NCI-H446 (cell line): ENCODE measurements around the gene HOXA7.

Source experiments
- DNase-seq, 2 experiments: peaks; one replicate each; lab custom pipeline; 2025; lab: John Stamatoyannopoulos, UW

HOXA7 gene

DNA sequence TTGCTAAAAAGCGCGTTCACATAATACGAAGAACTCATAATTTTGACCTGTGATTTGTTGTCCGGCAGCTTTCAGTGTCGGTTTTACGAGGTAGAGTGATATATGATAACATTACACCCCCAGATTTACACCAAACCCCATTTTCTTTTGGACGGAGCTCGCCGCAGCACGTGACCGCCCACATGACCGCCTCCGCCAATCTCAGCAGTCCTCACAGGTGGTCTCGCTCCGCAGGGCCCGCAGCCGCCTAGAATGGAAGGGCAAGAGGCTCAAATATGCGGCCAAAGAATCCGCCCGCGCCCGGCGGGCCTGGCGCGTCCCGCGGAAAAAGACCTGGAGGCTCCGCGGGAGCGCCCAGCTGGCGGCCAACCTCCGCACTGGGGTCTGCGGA is at the start of gene HOXA7:
Gene HOXA7 (minus strand): TSS at position 168 of the 391 bp plus-strand sequence. CDS start 130 bp downstream, at position 38.
- DNase-seq, result peak; percentile 45 to 75

DNA sequence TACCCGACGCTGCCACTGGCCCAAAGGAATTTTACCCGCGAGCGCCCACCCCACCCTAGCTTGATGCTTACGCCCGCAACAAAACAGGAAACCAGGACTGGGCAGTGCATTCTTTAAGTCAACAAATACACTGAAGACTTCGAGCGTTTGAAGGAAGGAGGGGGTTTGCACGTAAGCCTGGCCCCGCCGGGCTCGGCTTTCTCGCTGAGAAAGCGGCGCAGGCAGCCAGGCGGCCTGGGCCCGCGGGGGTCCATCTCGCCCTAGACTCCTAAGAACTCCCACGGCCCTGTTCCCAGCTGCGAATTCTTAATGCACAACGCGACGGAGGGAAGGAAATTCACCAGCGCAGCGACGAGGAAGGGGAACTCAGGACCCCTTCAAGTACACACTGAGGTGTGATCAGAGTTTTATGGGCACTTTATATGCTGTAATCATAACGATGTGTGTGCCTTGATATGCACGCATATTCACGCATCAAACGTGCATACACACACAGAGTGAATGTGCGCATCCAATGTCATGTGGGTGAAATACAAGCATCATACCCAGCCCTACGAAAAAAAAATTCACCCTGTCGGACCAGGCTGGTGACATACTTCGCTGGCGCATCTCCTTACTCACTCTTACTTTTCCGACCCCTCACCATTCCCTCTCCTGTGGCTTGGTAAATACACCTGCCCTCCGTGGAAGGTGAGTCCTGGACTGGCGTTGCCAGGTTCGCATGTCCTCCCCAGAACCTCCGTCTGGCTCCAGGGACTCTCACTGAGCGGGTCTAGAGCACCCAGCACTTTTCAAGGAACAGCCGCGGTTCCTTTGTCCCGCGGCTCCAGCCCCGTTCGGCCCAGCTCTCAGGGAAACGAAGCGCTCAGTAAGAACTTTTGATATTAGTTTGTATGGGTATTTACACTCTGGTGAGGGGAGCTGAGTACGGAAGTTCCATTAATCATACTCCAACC is 49.1 kb upstream of the HOXA7 start:
- no peak for DNase-seq

DNA sequence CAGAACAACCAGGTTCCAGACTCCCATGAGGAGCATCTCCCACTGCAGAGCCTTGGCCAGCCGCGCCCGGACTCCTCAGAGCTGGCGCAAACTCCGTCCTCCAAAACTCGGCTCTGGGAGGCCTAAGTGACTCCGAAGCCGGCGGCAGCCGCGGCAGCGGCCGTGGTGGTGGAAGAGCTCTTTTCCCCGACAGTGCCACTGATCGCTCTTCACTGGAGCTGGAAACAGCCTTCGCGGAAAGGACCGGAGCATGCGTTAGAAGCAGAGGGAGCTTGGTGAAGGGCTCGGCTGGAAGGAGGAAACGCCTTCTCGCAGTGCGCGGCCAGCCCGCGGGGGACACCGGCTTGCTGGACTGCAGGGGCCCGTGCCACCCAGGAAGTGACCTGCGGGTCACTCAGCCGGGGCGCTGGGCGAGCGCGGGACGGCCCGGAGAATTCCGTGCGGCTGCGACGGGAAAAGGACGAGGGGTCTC is 48.4 kb upstream of the HOXA7 start:
- no peak for DNase-seq

DNA sequence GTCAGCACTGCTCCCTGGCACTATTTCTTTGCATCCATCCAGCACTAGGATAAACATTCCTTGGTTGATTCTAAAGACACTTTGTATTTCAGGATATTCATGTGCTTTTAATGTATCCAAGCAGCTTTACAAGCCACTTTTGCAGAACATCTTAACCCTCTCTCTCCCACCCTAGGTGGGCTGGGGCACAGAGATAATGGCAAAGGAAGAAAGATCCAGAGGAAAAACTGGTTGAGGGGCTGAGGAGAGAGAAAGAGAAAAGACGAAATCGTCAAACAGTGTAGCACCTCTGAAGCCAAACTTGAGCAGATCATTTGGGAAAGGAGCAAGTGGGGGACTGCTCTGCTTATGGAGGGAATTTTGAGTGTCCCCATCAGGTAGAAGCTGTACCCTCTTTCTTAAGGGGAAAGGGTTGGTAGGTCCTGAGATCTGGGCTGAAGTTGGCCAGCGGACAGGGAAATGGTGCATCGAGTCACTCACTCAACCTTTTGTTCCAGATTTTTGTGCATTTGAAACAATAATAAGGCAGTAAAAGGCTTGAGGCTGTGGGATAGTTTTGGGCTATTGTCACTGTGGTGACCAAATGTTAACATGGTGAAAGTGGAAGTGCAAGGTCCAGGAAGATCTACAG is 47.6 kb upstream of the HOXA7 start:
- no peak for DNase-seq

DNA sequence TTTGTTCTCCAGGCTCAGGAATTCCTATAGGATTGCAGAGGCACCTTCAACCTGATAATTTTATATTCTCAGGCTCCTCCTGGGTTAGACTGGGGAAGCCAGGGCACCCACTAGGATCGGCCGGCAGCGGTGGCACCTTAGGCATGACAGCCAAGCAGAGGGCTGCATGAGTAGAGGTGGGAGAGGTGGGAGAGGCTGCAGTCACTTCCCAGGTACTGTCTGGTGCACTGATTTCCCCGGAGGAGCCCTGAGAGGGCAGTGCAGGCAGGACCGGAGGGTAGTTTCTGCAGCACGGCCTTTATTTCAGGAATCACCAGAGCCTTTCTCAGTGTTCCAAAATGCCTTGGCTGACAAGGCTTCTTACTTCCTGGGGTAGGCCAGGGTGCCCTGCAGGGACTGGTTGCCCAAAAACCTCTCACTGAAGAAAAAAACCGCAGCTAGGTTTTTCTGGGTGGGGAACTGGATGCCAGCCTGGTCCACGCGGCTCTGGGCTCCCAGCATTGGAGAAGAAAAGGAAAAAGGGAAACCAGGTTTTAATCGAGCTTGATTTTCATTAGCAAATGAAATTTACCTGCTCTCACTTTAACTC is 47.0 kb upstream of the HOXA7 start:
- DNase-seq, result no peak

DNA sequence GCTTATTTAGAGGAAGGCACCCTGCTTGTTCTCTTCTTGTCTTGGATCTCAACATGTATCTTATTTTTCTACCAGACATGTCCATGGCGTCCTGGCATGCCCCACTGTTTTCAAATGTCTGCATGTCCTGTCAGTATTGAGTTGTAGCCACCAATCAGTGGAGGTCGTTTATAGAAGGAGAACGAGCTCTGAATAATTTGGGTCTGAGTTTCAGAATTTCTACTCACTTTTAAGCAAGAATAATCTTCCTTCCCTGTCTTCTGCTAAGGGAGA is 46.3 kb upstream of the HOXA7 start:
- DNase-seq, result no peak

DNA sequence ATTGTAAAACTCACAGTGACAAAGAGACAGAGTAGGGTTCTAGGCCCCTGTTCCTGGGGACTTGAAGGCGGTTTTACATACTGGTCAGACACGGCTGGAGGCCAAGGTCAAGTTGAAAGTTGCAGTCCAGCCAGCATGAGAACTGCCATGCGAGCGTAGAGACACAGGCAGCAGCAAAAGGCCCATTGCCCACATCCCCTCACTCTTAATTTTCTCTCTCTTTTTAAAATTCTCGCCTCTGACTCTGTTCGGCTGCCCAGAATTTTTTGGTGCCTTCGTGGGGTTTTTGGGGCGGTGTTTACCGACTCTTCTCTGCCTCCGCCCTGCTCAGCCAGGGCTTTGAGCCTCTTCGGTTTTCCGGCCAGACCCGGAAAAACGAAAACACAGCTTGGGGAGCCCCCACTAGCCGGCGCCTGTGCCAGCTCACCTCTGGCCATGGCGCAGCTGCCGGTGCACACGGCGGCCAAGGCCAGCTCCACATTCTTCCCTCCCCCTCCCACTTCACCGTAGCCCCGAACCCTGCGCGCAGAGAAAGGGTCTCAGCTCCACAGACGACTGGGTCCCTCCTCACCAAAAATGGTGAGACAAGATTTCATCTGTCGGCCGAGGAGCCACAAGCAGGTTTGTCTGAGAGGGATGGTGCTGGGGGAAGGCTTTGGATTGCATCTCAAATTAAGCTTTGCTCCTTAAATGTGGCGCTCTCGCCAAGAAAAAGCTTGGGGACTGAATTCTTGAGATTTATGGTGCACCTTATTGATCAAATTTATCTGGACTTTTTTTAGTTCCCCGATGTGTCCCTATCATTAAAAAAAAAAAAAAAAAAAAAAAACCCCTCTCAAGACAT is 45.8 kb upstream of the HOXA7 start:
- no peak for DNase-seq

DNA sequence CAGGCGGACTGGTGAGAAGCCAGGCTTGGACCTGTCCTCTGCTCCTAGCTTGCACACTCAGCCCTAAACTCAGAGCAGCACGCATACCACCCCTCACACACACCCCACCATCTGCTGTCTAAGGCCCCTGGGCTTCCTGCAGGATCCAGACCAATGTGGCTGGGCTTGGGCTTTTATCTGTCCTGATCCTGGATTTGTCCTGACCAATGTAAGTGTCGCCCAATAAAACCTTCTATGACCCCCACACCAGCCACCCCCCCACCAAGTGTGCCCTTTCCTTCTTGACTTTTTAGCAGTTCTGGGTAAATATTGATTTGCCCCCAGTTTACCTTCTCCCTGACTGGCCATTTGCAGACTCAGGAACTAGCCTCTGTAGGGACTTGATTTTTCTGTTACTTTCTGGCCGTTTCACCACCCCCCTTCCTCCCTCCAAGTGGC is 45.1 kb upstream of the HOXA7 start:
- no peak for DNase-seq

DNA sequence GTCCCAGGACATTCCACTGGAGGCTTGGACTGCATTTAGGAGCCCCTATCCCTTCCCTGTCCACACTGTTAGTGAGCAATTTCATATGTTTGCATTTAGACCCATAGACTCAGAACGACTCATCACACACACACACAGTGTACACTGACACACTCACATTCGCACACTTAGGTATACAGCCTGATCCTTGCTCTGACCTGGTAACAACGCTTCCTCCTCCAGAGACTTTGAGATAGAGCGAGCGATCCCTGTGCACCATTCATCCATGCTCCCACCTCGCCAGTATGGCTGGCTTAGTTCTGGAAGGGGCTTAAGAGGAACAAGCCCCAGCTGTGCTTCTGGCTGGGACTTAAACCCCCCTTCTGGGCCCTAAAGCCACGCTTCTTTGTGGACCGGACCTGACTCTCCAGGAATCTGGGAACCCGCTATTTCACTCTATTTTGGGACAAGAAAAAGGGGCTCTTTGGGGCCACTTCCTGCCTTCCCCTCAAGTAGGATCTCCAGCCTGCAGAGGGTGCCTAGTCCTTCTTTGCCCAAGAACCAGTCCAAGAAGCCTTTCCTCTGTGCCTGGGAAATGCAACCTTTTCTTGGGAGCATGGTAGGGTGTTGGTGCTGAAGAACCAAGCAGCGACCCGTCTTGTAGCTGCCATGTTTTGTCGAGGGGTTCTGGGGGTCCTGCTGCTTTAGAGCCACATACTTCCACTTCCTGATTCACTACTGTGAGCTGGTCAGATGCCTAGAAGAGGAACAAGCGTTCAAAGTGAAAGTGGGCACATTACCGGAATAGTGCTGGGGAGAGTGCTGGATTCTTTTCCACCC is 44.5 kb upstream of the HOXA7 start:
- DNase-seq, result no peak

DNA sequence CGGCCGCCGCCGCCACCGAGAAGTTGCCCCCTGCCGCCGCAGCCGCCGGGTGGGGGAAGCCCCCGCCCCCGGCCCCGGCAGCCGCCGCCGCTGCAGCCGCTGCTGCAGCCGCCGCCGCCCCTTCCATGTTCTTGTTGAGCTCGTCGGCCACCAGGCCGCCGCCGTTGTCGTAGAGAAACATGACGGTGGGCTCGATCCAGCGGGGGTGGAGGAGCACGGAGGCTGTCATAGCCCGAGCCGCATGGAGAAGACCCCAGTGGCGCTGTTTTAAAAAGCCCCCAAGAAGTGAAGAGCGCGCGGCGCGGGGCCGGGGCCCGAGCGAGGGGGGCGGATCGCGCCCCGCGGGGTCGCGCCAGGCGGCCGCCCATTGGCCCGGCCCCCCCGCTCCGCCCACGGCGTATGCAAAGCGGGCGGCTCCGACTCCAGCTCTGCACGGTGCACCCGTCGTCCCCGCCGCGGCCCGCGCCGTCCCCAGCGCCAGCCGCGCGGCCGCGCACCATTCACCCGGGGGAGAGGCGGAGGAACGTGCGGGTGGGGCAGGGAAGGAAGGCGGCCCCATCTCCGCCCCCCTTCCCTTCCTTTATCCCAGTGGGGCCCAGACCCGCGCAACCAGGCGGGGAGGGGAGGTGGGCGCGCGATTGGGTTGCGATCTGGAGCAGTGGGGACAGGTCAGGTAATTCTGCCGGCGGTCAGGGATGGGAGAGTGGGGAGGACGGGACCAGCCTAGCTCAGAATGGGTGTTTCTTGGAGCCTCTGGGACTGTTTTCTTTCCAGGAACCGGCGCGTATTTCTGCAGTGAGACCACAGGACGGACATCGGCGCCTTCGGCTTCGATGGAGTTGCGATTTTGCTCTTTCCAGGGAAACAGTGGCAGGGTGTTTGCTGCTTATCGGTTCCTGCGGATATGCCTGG is 43.6 kb upstream of the HOXA7 start, which contains the start of gene HOXA13:
Gene HOXA13 (minus strand): TSS at position 243 of the 912 bp plus-strand sequence. CDS start 14 bp downstream, at position 229.
- peak in 1 of 2 experiments; percentile 59 for DNase-seq

DNA sequence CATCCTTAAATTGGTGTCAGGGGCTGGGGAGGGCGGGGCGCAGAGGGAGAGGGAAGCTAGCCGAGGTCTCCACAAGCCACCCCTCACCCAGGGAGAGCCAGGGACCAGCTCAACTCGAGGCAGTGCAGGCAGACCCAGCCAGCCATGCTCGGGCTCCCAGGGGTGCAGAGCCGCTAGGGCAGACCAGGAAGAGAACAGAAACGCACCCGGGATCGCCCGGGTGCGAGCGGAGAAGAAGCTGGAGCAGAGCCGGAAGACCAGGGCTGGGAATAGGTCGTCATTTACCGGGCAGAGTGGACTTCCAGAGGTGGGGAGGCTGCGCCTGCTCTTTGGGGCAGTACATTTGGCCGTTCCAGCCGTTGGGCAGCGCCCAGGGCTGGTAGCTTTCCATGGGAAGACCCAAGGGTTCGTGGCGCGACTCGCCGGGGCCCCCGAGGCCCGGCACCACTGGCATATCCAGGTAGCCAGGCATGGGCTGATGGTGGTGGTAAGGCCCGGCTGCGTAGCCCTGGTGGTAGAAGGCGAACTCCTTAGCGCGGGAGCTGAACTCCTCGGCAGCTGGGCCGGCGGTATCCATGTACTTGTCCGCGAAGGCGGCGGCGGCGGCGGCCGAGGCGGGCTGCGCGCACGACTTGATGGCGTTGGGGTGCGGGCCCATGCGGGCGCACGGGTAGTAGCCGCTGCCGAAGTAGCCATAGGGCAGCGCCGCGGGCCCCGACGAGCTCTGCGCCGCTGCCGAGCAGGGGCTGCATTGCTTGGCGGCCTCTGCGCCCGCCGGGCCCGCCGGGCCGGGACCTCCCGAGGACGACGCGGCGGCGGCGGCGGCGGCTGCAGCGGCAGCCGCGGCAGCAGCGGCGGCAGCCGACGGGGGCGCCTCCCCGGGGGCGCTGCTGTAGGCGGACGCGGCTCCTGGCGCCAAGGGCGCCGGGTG is 42.7 kb upstream of the HOXA7 start:
- no peak for DNase-seq

DNA sequence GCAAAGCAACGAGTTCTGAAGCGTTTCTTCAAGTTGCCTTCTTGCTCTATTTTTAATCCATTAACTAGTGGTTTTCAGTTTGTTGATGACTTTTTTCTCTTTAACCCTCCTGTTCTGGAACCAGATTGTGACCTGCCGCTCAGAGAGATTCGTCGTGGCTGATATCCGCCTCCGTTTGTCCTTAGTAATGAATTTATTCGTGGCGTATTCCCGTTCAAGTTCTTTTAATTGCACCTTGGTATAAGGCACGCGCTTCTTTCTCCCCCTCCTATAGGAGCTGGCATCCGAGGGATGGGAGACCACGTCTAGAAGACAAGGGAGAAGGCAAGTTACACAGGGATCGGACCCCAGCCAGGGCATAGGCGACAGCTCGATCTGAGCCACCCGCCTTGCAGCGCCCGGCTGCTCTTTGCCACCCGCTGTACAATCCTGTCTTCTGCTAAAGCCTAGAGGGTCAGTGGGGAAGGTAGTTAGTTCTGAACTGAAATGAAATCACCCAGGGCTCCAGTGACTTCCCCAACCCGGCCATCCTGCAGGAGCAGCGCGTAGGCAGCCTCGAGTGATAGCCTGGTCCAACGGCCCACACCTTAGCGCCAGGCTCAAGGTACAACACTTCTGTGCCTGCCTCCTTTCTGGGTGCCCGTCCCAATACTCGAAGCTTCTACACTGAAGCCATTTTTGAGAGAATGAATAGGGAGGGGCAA is 41.8 kb upstream of the HOXA7 start:
- no peak for DNase-seq

DNA sequence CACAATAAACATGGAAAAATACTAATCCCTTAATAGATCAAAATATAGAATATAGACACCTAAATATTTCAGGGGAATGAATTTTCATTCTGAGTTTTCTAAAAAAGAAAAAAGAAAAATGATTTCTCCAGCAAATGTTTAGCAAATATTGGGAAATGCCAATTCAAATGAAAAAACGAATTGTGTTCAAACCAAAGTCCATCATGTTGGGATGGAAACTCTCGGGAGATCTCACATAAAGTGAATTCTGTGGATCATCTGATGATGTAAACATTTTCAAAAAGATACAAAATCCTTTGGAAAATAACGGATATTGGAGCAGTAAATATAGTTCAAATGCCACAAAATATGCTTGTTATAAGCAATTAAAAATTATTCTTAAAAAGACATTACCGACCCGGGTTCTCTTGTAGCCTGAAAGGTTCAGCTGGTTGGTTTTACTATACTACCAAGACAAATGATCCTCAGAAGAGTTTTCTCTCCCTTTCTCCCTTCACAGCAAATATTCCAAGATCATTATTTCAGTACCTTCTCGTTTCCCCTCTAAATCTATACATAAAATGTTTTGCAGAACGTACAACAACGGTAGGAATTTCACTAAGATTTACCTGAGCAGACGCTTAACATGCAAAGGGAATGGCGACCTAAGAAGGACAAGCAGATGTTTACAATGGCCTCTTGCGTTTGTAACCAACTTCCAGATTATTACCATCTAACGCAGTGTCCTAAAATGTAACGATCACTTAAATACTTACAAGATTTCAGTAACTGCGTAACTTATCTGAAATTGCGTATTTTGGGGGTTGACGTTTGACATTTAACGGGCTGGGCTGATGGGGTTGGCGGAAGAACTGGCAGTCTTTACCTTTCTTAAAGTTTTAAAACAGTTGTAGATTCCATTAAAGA is 40.9 kb upstream of the HOXA7 start:
- DNase-seq, result no peak

DNA sequence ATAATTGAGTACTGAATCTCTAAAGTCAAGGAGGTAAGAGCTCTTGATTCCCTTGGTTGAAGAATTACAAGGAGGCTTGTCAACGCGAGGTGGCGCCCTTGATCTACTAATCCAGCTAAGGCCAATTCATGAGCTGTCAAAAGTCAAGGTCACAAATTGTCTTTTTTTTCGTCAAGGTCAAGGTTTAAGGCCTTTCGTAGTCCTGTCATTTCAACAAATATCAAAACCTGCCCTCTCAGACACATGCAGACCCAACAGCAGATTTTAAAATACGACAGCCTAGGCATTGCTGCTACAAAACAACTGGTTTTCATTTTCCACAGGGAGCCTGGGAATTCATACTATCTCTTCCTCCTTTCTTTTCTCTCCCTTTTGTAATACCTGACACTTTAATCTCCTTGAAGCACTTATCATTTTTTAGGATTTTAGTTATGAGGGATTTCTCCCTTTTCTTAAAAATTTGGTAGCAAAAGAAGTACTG is 39.9 kb upstream of the HOXA7 start:
- DNase-seq, result peak; percentile 44 to 79

DNA sequence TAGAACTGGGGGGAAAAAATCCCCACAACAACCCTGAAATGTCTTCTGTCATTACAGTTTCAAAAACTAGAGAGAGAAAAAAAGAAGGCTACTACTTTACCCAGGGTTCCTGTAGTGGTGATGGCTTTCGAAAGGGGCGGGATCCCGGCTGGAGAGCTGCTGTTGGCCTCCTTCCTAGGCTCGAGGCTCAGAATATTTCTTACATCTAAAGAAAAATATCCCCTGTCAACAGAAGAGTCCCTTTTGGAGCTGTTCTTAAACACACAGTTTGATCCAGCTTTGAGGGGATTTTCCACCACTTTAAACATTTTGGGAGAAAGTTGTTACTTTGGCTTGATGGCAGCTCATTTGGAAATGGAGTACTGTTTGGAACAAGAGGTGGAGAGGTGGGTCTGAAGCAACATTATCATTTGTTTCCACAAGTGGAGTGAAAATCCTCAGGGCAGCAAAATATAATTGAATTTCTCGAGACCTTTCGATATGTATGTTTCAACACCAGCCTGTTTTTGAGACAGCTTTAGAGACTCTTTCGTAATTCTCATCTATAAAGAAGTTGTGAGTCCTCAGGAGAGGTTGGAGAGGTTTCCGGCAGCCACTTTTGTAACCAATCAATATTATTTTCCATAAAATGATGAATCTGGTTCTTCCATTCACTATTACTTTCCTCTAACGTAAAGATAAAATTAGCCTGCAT is 38.4 kb upstream of the HOXA7 start:
- DNase-seq, result no peak

DNA sequence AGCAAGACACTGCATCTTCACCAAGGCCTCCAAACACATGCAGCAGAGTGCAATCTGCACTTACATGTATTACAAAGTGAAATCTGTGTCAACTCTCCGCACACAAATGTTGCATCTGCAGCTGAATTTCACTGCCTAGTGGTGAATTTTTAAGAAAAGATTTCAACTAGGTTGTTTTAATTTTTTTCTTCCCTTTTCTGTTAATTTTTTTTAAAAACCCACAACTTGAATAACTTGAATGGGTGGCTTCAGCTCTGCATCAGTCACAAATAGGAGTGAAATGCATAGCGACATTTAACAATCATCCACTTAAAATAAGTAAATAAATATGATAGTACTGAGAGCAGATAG is 37.5 kb upstream of the HOXA7 start:
- DNase-seq, result no peak
